MM.1S (cell line): ENCODE measurements around the gene CFAP45.

Experiments
- DNase-seq: peaks from one replicate; pipeline ENCODE4 v3.0.0-alpha.2; 2015
- H2AFZ ChIP-seq: fragments of 300-600 bp; sonication (generic); 2 replicates; pipeline ENCODE4 v1.6.0; 2016; ENCODE audit warnings: antibody characterized with exemption, low read length
- H3F3A ChIP-seq: fragments of 300-600 bp; sonication (generic); 2 replicates; pipeline ENCODE4 v1.6.1; 2016; ENCODE audit warnings: mild to moderate bottlenecking, antibody characterized with exemption, low read length, moderate library complexity, mixed read lengths; ENCODE audit not compliant: insufficient read depth
- H3K27ac ChIP-seq: fragments of 300-600 bp; sonication (generic); 2 replicates; pipeline ENCODE4 v1.5.1; 2016; ENCODE audit warnings: mild to moderate bottlenecking, low read length
- H3K27me3 ChIP-seq: fragments of 300-600 bp; sonication (generic); replicated peaks from 2 replicates; pipeline ENCODE4 v1.6.0; 2016; ENCODE audit warnings: low read length; ENCODE audit not compliant: insufficient read depth
- H3K36me3 ChIP-seq: fragments of 300-600 bp; sonication (generic); replicated peaks from 2 replicates; pipeline ENCODE4 v1.6.1; 2016; ENCODE audit warnings: mild to moderate bottlenecking, low read length, mixed read lengths; ENCODE audit not compliant: insufficient read depth
- H3K4me1 ChIP-seq: fragments of 300-600 bp; sonication (generic); 2 replicates; pipeline ENCODE4 v1.6.1; 2016; ENCODE audit warnings: low read length, mixed read lengths
- H3K4me2 ChIP-seq: fragments of 300-600 bp; sonication (generic); 2 replicates; pipeline ENCODE4 v1.6.0; 2016; ENCODE audit warnings: low read depth, low read length
- H3K4me3 ChIP-seq: fragments of 300-600 bp; sonication (generic); 2 replicates; pipeline ENCODE4 v1.5.1; 2016; ENCODE audit warnings: low read length, mixed read lengths
- H3K79me2 ChIP-seq: fragments of 300-600 bp; sonication (generic); 2 replicates; pipeline ENCODE4 v1.6.1; 2016; ENCODE audit warnings: mixed run types, low read length, mixed read lengths
- H3K9ac ChIP-seq: fragments of 300-600 bp; sonication (generic); 2 replicates; pipeline ENCODE4 v1.6.1; 2016; ENCODE audit warnings: low read length, mixed read lengths
- H3K9me2 ChIP-seq: fragments of 300-600 bp; sonication (generic); replicated peaks from 2 replicates; pipeline ENCODE4 v1.6.1; 2016; ENCODE audit warnings: mild to moderate bottlenecking, low read length, mixed read lengths; ENCODE audit not compliant: insufficient read depth
- H3K9me3 ChIP-seq: fragments of 300-600 bp; sonication (generic); replicated peaks from 2 replicates; pipeline ENCODE4 v1.6.1; 2016; ENCODE audit warnings: mild to moderate bottlenecking, low read length, mixed read lengths; ENCODE audit not compliant: insufficient read depth
- H4K20me1 ChIP-seq: fragments of 300-600 bp; sonication (generic); 2 replicates; pipeline ENCODE4 v1.6.1; 2016; ENCODE audit warnings: mild to moderate bottlenecking, low read length, moderate library complexity, mixed read lengths; ENCODE audit not compliant: insufficient read depth
- CTCF ChIP-seq: fragments of 300-600 bp; sonication (generic); IDR thresholded peaks from 2 replicates; pipeline ENCODE4 v1.5.1; 2016; ENCODE audit warnings: antibody characterized with exemption, low read length, mixed read lengths
- EZH2 ChIP-seq: fragments of 300-600 bp; sonication (generic); optimal IDR thresholded peaks from 2 replicates; pipeline ENCODE3; 2017; ENCODE audit warnings: low read depth, mild to moderate bottlenecking, antibody characterized with exemption, low read length, mixed read lengths
- EZH2phosphoT487 ChIP-seq: fragments of 300-600 bp; sonication (generic); IDR thresholded peaks from 2 replicates; pipeline ENCODE4 v1.6.1; 2018; ENCODE audit warnings: antibody characterized with exemption, low read length

Gene CFAP45

GRCh38 chr1:159879977-159880376 is 20.0 kb downstream of the CFAP45 start:
- Histone ChIP-seq H3K4me2 (peak overlapping the region; percentile 46), H3K36me3 (no peaks in the 10 kb centered on the region), H3K9ac (no peak overlapping the region), H2AFZ (no peak overlapping the region), H3K79me2 (no peaks in the 10 kb centered on the region), H3K4me3 (peak overlapping the region; percentile 2; the same call in 1 of the 2 replicates), H3K4me1 (peaks cover 30% of the 10 kb centered on the region), H3F3A (peaks cover 17% of the 10 kb centered on the region), H3K27ac (peak overlapping the region; percentile 45), H3K9me3 (no peaks in the 10 kb centered on the region), H4K20me1 (no peaks in the 10 kb centered on the region), H3K27me3 (no peaks in the 10 kb centered on the region), H3K9me2 (no peaks in the 10 kb centered on the region)
- DNase-seq: peak; percentile 61
- no peak for TF ChIP-seq EZH2
- no peak for TF ChIP-seq EZH2phosphoT487
- no peak for TF ChIP-seq CTCF

- no peak overlapping the region for H3K9ac ChIP-seq
- no peaks in the 10 kb centered on the region for H3K79me2 ChIP-seq
- H4K20me1 ChIP-seq: no peaks in the 10 kb centered on the region
- H3F3A ChIP-seq: peaks cover 17% of the 10 kb centered on the region
- H3K27ac ChIP-seq: no peak overlapping the region
- peaks cover 30% of the 10 kb centered on the region for H3K4me1 ChIP-seq
- no peaks in the 10 kb centered on the region for H3K9me2 ChIP-seq
- no peaks in the 10 kb centered on the region for H3K9me3 ChIP-seq
- no peak for DNase-seq
- no peak overlapping the region for H2AFZ ChIP-seq
- H3K27me3 ChIP-seq: no peaks in the 10 kb centered on the region
- H3K4me2 ChIP-seq: no peak overlapping the region
- no peak overlapping the region for H3K4me3 ChIP-seq
- TF ChIP-seq CTCF (no peak), EZH2phosphoT487 (no peak), EZH2 (no peak)
- no peaks in the 10 kb centered on the region for H3K36me3 ChIP-seq
These were observed 20.8 kb downstream of the CFAP45 start for GRCh38 chr1:159879136-159879535.

- H3K79me2 ChIP-seq: no peaks in the 10 kb centered on the region
- no peak overlapping the region for H2AFZ ChIP-seq
- no peak for DNase-seq
- no peak for TF ChIP-seq EZH2phosphoT487
- no peak for TF ChIP-seq EZH2
- TF ChIP-seq CTCF: no peak
- no peak overlapping the region for H3K9ac ChIP-seq
- no peaks in the 10 kb centered on the region for H3K9me3 ChIP-seq
- no peak overlapping the region for H3K4me3 ChIP-seq
- no peaks in the 10 kb centered on the region for H3K36me3 ChIP-seq
- no peak overlapping the region for H3K27ac ChIP-seq
- H3K27me3 ChIP-seq: no peaks in the 10 kb centered on the region
- H3F3A ChIP-seq: peaks cover 17% of the 10 kb centered on the region
- H4K20me1 ChIP-seq: no peaks in the 10 kb centered on the region
- H3K4me2 ChIP-seq: no peak overlapping the region
- H3K9me2 ChIP-seq: no peaks in the 10 kb centered on the region
- H3K4me1 ChIP-seq: peaks cover 30% of the 10 kb centered on the region
These were observed 22.1 kb downstream of the CFAP45 start for GRCh38 chr1:159877695-159878444.
